Activated T-cell treated with anti-CD3 and anti-CD28 coated beads for 4 hours (primary cell): ENCODE results near the gene SYNGR3.
"Not testable (repeated sequence)": the region's sequence is repeated elsewhere in the genome, so short reads cannot be mapped to it uniquely, and the experiment has no call there.

ENCODE experiments used
- DNase-seq: peaks from one replicate; pipeline ENCODE4 v3.0.0-alpha.2; 2020

The SYNGR3 gene

GRCh38 chr16:1989209-1990100 is at the start of gene SYNGR3:
Gene SYNGR3 (plus strand): TSS chr16:1989970. CDS start chr16:1990103, 133 bp downstream.
- no peak for DNase-seq

- DNase-seq, result no peak
Measured at GRCh38 chr16:1940273-1941161, 49.3 kb upstream of the SYNGR3 start.

GRCh38 chr16:1941162-1942046 is 48.4 kb upstream of the SYNGR3 start:
- DNase-seq, result no peak

- DNase-seq, result no peak
Measured at GRCh38 chr16:1942047-1942809, 47.5 kb upstream of the SYNGR3 start.

- DNase-seq, result peak; percentile 98
Measured at GRCh38 chr16:1942810-1943726, 46.7 kb upstream of the SYNGR3 start, which contains the start of gene MSRB1. Gene MSRB1 (minus strand): TSS chr16:1943199. CDS start chr16:1943156, 43 bp downstream.

GRCh38 chr16:1944612-1945199 is 45.1 kb upstream of the SYNGR3 start:
- DNase-seq, result no peak

- DNase-seq, result no peak
Measured at GRCh38 chr16:1945559-1946391, 44.0 kb upstream of the SYNGR3 start.

- no peak for DNase-seq
Measured at GRCh38 chr16:1946495-1947368, 43.0 kb upstream of the SYNGR3 start.

- DNase-seq, result no peak
Measured at GRCh38 chr16:1947369-1947670, 42.5 kb upstream of the SYNGR3 start.

GRCh38 chr16:1949507-1949906 is 40.3 kb upstream of the SYNGR3 start:
- no peak for DNase-seq

- DNase-seq, result no peak
Measured at GRCh38 chr16:1950047-1950446, 39.7 kb upstream of the SYNGR3 start.

GRCh38 chr16:1950559-1950958 is 39.2 kb upstream of the SYNGR3 start:
- DNase-seq, result no peak

GRCh38 chr16:1953734-1954133 is 36.0 kb upstream of the SYNGR3 start:
- no peak for DNase-seq

GRCh38 chr16:1957434-1958142 is 32.2 kb upstream of the SYNGR3 start:
- not testable (repeated sequence) for DNase-seq

GRCh38 chr16:1958143-1958491 is 31.7 kb upstream of the SYNGR3 start:
- not testable (repeated sequence) for DNase-seq

- DNase-seq, result no peak
Measured at GRCh38 chr16:1958715-1959268, 31.0 kb upstream of the SYNGR3 start.

- DNase-seq, result peak; percentile 86
Measured at GRCh38 chr16:1959269-1960039, 30.3 kb upstream of the SYNGR3 start, which contains the start of gene NDUFB10. Gene NDUFB10 (plus strand): TSS chr16:1959538. CDS start chr16:1959625, 87 bp downstream.
